Muscle layer of duodenum (tissue), 2 donors: ENCODE measurements around the gene TNNT2.

Source experiments
- H3K27ac ChIP-seq: one replicate; pipeline ENCODE4 v1.7.0; 2013; ENCODE audit warnings: mild to moderate bottlenecking, low read length
- H3K27me3 ChIP-seq: one replicate; pipeline ENCODE4 v1.7.0; 2013; ENCODE audit warnings: low read depth, mild to moderate bottlenecking, control low read depth, low read length
- H3K36me3 ChIP-seq, 2 donors: one replicate each; pipeline ENCODE4 v1.7.0; 2013; ENCODE audit warnings: low read length in 2 of 2, control low read depth in 1 of 2, mild to moderate bottlenecking in 1 of 2; ENCODE audit not compliant: insufficient read depth in 2 of 2, control insufficient read depth in 1 of 2
- H3K4me1 ChIP-seq, 2 donors: one replicate each; pipeline ENCODE4 v1.7.0; 2013; ENCODE audit warnings: low read length in 2 of 2, mild to moderate bottlenecking in 2 of 2, control low read depth in 1 of 2, moderate library complexity in 1 of 2; ENCODE audit not compliant: insufficient read depth in 2 of 2, control insufficient read depth in 1 of 2
- H3K4me3 ChIP-seq, 2 donors: one replicate each; pipeline ENCODE4 v1.7.0; 2013; ENCODE audit warnings: low read length in 2 of 2, low read depth in 1 of 2, mild to moderate bottlenecking in 1 of 2
- H3K9me3 ChIP-seq, 2 donors: one replicate each; pipeline ENCODE4 v1.7.0; 2013; ENCODE audit warnings: low read length in 2 of 2, control low read depth in 1 of 2, mild to moderate bottlenecking in 1 of 2; ENCODE audit not compliant: control insufficient read depth in 1 of 2
- donor health status: healthy.

TNNT2 gene

DNA sequence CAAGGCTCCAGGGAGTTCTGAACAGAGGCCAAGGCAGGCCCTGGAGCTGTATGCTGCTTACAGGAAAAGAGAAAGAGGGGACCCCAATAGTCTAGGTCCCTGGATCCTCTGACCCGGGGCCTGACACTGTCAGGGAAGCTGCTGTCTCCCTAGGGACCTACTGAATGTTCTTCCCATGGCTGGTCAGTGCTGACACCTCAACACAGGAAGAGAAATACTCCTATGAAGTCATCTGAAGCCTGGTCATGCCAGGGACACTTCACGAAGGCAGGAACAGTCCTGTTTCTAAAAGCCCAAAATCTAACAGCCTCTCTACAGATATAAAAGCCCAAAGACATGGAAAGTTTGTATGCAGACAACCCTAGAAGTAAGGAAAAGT, 23.4 kb upstream of the TNNT2 start:
- H3K9me3 ChIP-seq, result no peaks in the 10 kb centered on the region
- H3K36me3 ChIP-seq, result no peaks in the 10 kb centered on the region
- peaks cover 6 to 7% of the 10 kb centered on the region in 2 donors for H3K4me1 ChIP-seq
- peaks cover 27% of the 10 kb centered on the region for H3K27me3 ChIP-seq
- no peak overlapping the region for H3K27ac ChIP-seq
- no peak overlapping the region for H3K4me3 ChIP-seq

GRCh38 chr1:201400212-201400851, 22.9 kb upstream of the TNNT2 start:
- Histone ChIP-seq H3K4me3 (peak overlapping the region in 1 of 2 donors; percentile 48), H3K27me3 (peaks cover 27% of the 10 kb centered on the region), H3K36me3 (no peaks in the 10 kb centered on the region), H3K9me3 (no peaks in the 10 kb centered on the region), H3K4me1 (peaks cover 6 to 7% of the 10 kb centered on the region in 2 donors), H3K27ac (peak overlapping the region; percentile 51)

GRCh38 chr1:201399352-201400126, 22.1 kb upstream of the TNNT2 start:
- peak overlapping the region; percentile 30 to 48 for H3K4me3 ChIP-seq

DNA sequence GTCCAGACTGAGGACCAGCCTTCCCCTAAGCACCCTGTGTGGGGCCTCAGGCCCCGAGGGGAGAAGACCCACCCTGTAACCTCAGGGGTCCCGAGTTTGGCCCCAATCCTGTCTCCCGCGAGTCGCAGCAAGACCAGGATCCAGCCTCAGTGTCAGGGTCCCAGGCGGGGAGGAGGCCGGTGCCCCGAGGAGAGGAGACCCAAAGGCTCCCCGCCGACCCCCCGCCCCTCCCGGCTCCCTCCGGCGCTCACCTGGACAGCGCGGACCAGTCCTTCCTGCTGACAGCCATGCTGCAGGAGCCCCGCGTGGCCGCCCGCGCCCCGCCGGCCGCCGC, 21.5 kb upstream of the TNNT2 start, which contains the start of gene LAD1:
Gene LAD1 (minus strand): TSS at position 307 of the 334 bp plus-strand sequence. CDS start 18 bp downstream, at position 289.
- H3K4me1 ChIP-seq, result peaks cover 1 to 7% of the 10 kb centered on the region in 2 donors
- peak within 1 kb of the TSS; percentile 30 to 53 for H3K4me3 ChIP-seq
- no peaks in the 10 kb centered on the region for H3K36me3 ChIP-seq
- peak within 1 kb of the TSS; percentile 87 for H3K27ac ChIP-seq
- no peaks in the 10 kb centered on the region for H3K9me3 ChIP-seq
- peaks cover 27% of the 10 kb centered on the region for H3K27me3 ChIP-seq

More at GRCh38 chr1:201399352-201400126, 22.1 kb upstream of the TNNT2 start:
- Histone ChIP-seq H3K9me3 (no peaks in the 10 kb centered on the region), H3K27me3 (peaks cover 27% of the 10 kb centered on the region), H3K27ac (peak overlapping the region; percentile 51), H3K4me1 (peaks cover 6 to 7% of the 10 kb centered on the region in 2 donors), H3K36me3 (no peaks in the 10 kb centered on the region)

GRCh38 chr1:201397675-201398074, 20.2 kb upstream of the TNNT2 start:
- no peaks in the 10 kb centered on the region for H3K9me3 ChIP-seq
- H3K27me3 ChIP-seq, result peaks cover 27% of the 10 kb centered on the region
- H3K36me3 ChIP-seq, result no peaks in the 10 kb centered on the region
- peak overlapping the region in 1 of 2 donors; percentile 53 for H3K4me3 ChIP-seq
- peaks cover 0 to 7% of the 10 kb centered on the region in 2 donors for H3K4me1 ChIP-seq
- peak overlapping the region; percentile 87 for H3K27ac ChIP-seq

- Histone ChIP-seq H3K27me3 (peaks cover 27% of the 10 kb centered on the region), H3K4me1 (peaks cover 0 to 7% of the 10 kb centered on the region in 2 donors), H3K4me3 (peak overlapping the region in 1 of 2 donors; percentile 53), H3K9me3 (no peaks in the 10 kb centered on the region), H3K27ac (peak overlapping the region; percentile 87), H3K36me3 (no peaks in the 10 kb centered on the region)
Measured at GRCh38 chr1:201396861-201397464, 19.5 kb upstream of the TNNT2 start.

- Histone ChIP-seq H3K27ac (peak overlapping the region; percentile 64), H3K36me3 (no peaks in the 10 kb centered on the region), H3K9me3 (no peaks in the 10 kb centered on the region), H3K27me3 (peaks cover 27% of the 10 kb centered on the region), H3K4me3 (no peak overlapping the region), H3K4me1 (peaks cover 0 to 7% of the 10 kb centered on the region in 2 donors)
Measured at GRCh38 chr1:201395936-201396335, 18.5 kb upstream of the TNNT2 start.

DNA sequence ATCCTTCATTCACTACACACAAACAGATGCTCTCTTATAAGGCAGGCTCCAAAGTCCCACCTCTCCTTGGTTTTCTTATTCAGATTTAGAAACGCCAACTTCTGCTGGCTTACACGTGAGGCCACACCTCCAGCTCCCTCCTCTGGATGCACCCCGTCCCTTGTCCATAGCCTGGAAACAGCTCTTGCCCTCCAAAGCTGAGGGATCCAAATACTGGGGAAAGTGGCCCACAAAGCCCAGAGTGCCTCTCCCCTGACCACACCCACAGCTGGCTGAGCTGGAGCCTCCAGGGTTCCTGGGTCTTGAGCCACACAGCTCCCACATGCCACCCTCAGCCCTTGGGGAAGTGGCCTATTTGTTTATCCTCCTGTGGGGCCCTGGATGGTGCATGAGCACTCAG, 17.1 kb upstream of the TNNT2 start:
- H3K27ac ChIP-seq, result no peak overlapping the region
- no peak overlapping the region for H3K4me3 ChIP-seq
- H3K4me1 ChIP-seq, result peaks cover 0 to 6% of the 10 kb centered on the region in 2 donors
- H3K36me3 ChIP-seq, result no peaks in the 10 kb centered on the region
- no peaks in the 10 kb centered on the region for H3K9me3 ChIP-seq
- peaks cover 16% of the 10 kb centered on the region for H3K27me3 ChIP-seq

- Histone ChIP-seq H3K36me3 (no peaks in the 10 kb centered on the region), H3K4me3 (no peak overlapping the region), H3K27me3 (peaks cover 3% of the 10 kb centered on the region), H3K9me3 (no peaks in the 10 kb centered on the region), H3K27ac (no peak overlapping the region), H3K4me1 (no peaks in the 10 kb centered on the region)
Measured at GRCh38 chr1:201393076-201393475, 15.6 kb upstream of the TNNT2 start.

- H3K4me1 ChIP-seq, result no peaks in the 10 kb centered on the region
- no peak overlapping the region for H3K27ac ChIP-seq
- no peak overlapping the region for H3K4me3 ChIP-seq
- H3K36me3 ChIP-seq, result no peaks in the 10 kb centered on the region
- H3K9me3 ChIP-seq, result no peaks in the 10 kb centered on the region
- H3K27me3 ChIP-seq, result no peaks in the 10 kb centered on the region
Measured at GRCh38 chr1:201391651-201392511, 14.4 kb upstream of the TNNT2 start.

GRCh38 chr1:201391225-201391624, 13.7 kb upstream of the TNNT2 start:
- Histone ChIP-seq H3K27me3 (no peaks in the 10 kb centered on the region), H3K4me1 (no peaks in the 10 kb centered on the region), H3K4me3 (no peak overlapping the region), H3K9me3 (no peaks in the 10 kb centered on the region), H3K27ac (no peak overlapping the region), H3K36me3 (no peaks in the 10 kb centered on the region)
